ENCODE measurements around the gene BUD13.

Gene BUD13

GRCh38 chr11:116790167-116791001, 17.6 kb upstream of the BUD13 start:
- TF ChIP-seq REST (IDR thresholded peaks at IDR 0.05; ENCODE audit: insufficient read depth in 1 of 2, low read depth in 2 of 2, low read length in 2 of 2), result no peak
- TF ChIP-seq FOXP2 (optimal IDR thresholded peaks at IDR 0.05; ENCODE audit: borderline replicate concordance, extremely low read depth, extremely low read length, insufficient read depth), result no peak
- no peak for TF ChIP-seq SIN3A (IDR thresholded peaks at IDR 0.05; ENCODE audit: borderline replicate concordance, insufficient read depth, low read length)
- no peak for TF ChIP-seq POLR2AphosphoS5 (IDR thresholded peaks at IDR 0.05; ENCODE audit: low read depth, low read length)
- no peak for TF ChIP-seq TAF1 (IDR thresholded peaks at IDR 0.05; ENCODE audit: borderline replicate concordance, insufficient read depth, low read length)

- TF ChIP-seq SIN3A (IDR thresholded peaks at IDR 0.05; ENCODE audit: borderline replicate concordance, insufficient read depth, low read length) (no peak), REST (IDR thresholded peaks at IDR 0.05; ENCODE audit: insufficient read depth in 1 of 2, low read depth in 2 of 2, low read length in 2 of 2) (no peak), POLR2AphosphoS5 (IDR thresholded peaks at IDR 0.05; ENCODE audit: low read depth, low read length) (no peak), TAF1 (IDR thresholded peaks at IDR 0.05; ENCODE audit: borderline replicate concordance, insufficient read depth, low read length) (no peak), FOXP2 (optimal IDR thresholded peaks at IDR 0.05; ENCODE audit: borderline replicate concordance, extremely low read depth, extremely low read length, insufficient read depth) (no peak)
Measured at GRCh38 chr11:116788975-116789374, 16.2 kb upstream of the BUD13 start.

- TF ChIP-seq REST (IDR thresholded peaks at IDR 0.05; ENCODE audit: insufficient read depth in 1 of 2, low read depth in 2 of 2, low read length in 2 of 2), result no peak
- no peak for TF ChIP-seq FOXP2 (optimal IDR thresholded peaks at IDR 0.05; ENCODE audit: borderline replicate concordance, extremely low read depth, extremely low read length, insufficient read depth)
- no peak for TF ChIP-seq POLR2AphosphoS5 (IDR thresholded peaks at IDR 0.05; ENCODE audit: low read depth, low read length)
- no peak for TF ChIP-seq SIN3A (IDR thresholded peaks at IDR 0.05; ENCODE audit: borderline replicate concordance, insufficient read depth, low read length)
- TF ChIP-seq TAF1 (IDR thresholded peaks at IDR 0.05; ENCODE audit: borderline replicate concordance, insufficient read depth, low read length), result no peak
Measured at GRCh38 chr11:116788534-116788933, 15.7 kb upstream of the BUD13 start.

GRCh38 chr11:116787786-116788486, 15.1 kb upstream of the BUD13 start, which contains the start of gene ZPR1:
Gene ZPR1 (minus strand): TSS chr11:116788023. CDS start chr11:116787990, 33 bp downstream.
- TF ChIP-seq FOXP2 (optimal IDR thresholded peaks at IDR 0.05; ENCODE audit: borderline replicate concordance, extremely low read depth, extremely low read length, insufficient read depth), result no peak
- peak; percentile 72; the same call in 1 of the 2 replicates for TF ChIP-seq TAF1 (IDR thresholded peaks at IDR 0.05; ENCODE audit: borderline replicate concordance, insufficient read depth, low read length)
- peak; percentile 86; the same call in 1 of the 2 replicates for TF ChIP-seq SIN3A (IDR thresholded peaks at IDR 0.05; ENCODE audit: borderline replicate concordance, insufficient read depth, low read length)
- TF ChIP-seq POLR2AphosphoS5 (IDR thresholded peaks at IDR 0.05; ENCODE audit: low read depth, low read length), result peak; percentile 85; the same call in 1 of the 2 replicates
- TF ChIP-seq REST (IDR thresholded peaks at IDR 0.05; ENCODE audit: insufficient read depth in 1 of 2, low read depth in 2 of 2, low read length in 2 of 2), result no peak
